ENCODE results near the gene OTOR.

OTOR gene, protein sequence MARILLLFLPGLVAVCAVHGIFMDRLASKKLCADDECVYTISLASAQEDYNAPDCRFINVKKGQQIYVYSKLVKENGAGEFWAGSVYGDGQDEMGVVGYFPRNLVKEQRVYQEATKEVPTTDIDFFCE

DNA sequence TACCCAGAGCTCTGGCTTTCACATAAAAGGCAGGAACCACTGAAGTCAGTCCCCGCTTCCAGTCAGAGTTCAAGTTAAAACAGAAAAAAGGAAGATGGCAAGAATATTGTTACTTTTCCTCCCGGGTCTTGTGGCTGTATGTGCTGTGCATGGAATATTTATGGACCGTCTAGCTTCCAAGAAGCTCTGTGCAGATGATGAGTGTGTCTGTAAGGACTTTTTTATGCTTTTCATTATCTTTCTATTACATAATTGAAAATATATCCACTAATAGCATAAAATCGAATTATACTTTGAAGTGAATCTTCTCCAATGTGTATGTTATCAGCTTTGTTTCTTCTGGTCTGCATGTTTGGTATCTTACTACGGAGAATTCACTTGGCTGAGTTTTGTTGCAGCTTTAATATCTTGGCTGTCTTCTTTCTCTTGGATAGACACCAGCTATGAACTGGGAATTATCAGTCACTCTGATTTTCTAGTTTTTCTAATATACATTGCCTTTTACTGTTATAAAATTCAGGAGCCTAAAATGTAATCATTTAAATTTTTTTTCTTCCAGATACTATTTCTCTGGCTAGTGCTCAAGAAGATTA, at the start of gene OTOR:
Gene OTOR (plus strand): TSS at position 51 of the 593 bp plus-strand sequence. CDS start 44 bp downstream, at position 95.
- TF ChIP-seq POLR2A (IDR thresholded peaks at IDR 0.05; ENCODE audit: extremely low read depth, insufficient read length) (no peak), MYC (IDR thresholded peaks at IDR 0.05; ENCODE audit: low read depth, low read length) (no peak)
- no peak for DNase-seq (ENCODE audit: low read depth)
- H3K4me3 ChIP-seq (ENCODE audit: low read depth, low read length): no peak within 1 kb of the TSS

DNA sequence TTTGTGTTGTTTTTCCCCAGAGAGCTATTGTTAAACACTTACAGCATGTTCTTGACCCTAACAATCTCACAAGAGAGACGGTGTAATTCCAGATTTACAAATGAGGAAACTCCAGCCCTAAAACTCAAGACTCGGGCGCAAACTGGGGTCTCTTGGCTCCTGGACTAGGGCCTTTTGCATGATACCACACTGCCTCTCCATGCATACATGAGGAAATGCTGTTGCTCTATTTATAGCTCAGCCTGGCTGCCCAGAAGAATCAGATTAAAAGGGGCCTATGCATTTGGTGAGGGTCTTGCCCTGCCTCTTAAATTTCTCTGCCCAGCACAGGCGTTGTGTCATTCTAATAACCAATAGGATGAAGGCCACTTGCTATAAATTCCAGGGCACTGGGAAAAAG, 48.9 kb upstream of the OTOR start:
- DNase-seq (ENCODE audit: low read depth): peak; percentile 14
- TF ChIP-seq POLR2A (IDR thresholded peaks at IDR 0.05; ENCODE audit: extremely low read depth, insufficient read length) (no peak), MYC (IDR thresholded peaks at IDR 0.05; ENCODE audit: low read depth, low read length) (no peak)
- TF ChIP-seq, protein P1, sequence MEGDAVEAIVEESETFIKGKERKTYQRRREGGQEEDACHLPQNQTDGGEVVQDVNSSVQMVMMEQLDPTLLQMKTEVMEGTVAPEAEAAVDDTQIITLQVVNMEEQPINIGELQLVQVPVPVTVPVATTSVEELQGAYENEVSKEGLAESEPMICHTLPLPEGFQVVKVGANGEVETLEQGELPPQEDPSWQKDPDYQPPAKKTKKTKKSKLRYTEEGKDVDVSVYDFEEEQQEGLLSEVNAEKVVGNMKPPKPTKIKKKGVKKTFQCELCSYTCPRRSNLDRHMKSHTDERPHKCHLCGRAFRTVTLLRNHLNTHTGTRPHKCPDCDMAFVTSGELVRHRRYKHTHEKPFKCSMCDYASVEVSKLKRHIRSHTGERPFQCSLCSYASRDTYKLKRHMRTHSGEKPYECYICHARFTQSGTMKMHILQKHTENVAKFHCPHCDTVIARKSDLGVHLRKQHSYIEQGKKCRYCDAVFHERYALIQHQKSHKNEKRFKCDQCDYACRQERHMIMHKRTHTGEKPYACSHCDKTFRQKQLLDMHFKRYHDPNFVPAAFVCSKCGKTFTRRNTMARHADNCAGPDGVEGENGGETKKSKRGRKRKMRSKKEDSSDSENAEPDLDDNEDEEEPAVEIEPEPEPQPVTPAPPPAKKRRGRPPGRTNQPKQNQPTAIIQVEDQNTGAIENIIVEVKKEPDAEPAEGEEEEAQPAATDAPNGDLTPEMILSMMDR (IDR thresholded peaks at IDR 0.05; ENCODE audit: low read depth, low read length): no peak
- TF ChIP-seq, protein P2, sequence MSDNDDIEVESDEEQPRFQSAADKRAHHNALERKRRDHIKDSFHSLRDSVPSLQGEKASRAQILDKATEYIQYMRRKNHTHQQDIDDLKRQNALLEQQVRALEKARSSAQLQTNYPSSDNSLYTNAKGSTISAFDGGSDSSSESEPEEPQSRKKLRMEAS (IDR thresholded peaks at IDR 0.05; ENCODE audit: low read depth, low read length): no peak
- H3K4me3 ChIP-seq (ENCODE audit: low read depth, low read length): no peak overlapping the region

DNA sequence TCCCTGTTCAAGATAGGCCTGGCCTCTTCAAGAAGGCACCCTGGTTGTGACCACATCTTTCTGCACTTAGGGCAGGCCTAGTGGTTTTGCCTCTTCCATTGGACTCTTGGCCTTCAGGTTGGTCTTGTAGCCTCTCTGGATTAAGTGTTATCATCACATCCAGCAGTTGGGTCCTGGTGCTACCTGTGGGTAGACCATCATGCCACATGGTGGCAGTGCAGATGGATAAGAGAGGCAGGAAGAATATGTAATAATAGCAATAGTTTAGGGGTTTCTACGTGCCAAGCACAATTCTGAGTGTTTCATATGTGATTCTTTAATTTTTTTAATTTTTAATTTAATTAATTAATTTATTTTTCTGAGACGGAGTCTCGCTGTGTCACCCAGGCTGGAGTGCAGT, 46.9 kb upstream of the OTOR start:
- peak; percentile 57 for DNase-seq (ENCODE audit: low read depth)
- TF ChIP-seq MYC (IDR thresholded peaks at IDR 0.05; ENCODE audit: low read depth, low read length): no peak
- TF ChIP-seq, protein P1 (IDR thresholded peaks at IDR 0.05; ENCODE audit: low read depth, low read length): peak; percentile 69
- TF ChIP-seq, protein P2 (IDR thresholded peaks at IDR 0.05; ENCODE audit: low read depth, low read length): 0 out of 2 replicates have a peak, but pooled peaks have one; percentile 15
- no peak overlapping the region for H3K4me3 ChIP-seq (ENCODE audit: low read depth, low read length)

DNA sequence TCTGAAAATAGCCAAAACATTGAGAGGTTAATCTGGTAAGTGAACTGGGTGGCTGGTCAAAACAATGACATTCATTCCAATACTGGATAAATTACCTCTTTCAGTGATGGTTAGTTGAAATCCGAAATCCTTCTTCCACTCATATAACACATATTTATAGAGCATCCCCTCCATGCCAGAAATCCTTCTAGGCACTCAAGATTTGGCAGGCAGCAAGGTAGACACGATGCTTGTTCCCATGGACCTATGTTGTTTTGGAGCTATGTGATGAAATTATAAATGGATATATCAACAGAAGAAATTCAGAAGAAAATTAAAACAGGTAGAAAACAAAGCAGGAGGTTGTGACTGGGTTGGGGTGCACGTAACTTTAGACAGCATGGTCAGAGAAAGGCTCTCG, 44.6 kb upstream of the OTOR start:
- no peak for DNase-seq (ENCODE audit: low read depth)
- H3K4me3 ChIP-seq (ENCODE audit: low read depth, low read length): no peak overlapping the region
- TF ChIP-seq MYC (IDR thresholded peaks at IDR 0.05; ENCODE audit: low read depth, low read length) (no peak), POLR2A (IDR thresholded peaks at IDR 0.05; ENCODE audit: extremely low read depth, insufficient read length) (no peak)
- TF ChIP-seq, protein P2 (IDR thresholded peaks at IDR 0.05; ENCODE audit: low read depth, low read length): no peak
- TF ChIP-seq, protein P1 (IDR thresholded peaks at IDR 0.05; ENCODE audit: low read depth, low read length): no peak

DNA sequence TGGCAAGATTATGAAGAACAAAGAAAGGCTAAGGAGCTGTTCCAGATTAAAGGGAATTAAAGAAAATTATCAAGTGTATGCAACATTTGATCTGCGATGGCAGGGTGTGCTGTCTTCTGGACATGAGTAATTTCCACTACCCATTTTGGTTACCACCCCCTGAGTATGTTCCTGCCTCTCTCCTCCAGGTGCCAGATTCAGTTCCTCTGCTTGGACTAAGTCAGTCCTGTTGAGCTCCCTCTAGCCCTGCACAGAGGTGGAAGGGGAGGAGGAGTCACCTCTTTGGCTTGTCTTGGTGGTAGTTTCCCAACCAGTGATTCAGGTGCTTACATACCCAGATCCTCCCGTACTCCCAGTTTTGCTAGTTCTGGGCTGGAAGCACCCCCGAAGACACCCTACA, 40.5 kb upstream of the OTOR start:
- TF ChIP-seq MYC (IDR thresholded peaks at IDR 0.05; ENCODE audit: low read depth, low read length) (no peak), POLR2A (IDR thresholded peaks at IDR 0.05; ENCODE audit: extremely low read depth, insufficient read length) (no peak)
- TF ChIP-seq, protein P2 (IDR thresholded peaks at IDR 0.05; ENCODE audit: low read depth, low read length): no peak
- TF ChIP-seq, protein P1 (IDR thresholded peaks at IDR 0.05; ENCODE audit: low read depth, low read length): no peak
- H3K4me3 ChIP-seq (ENCODE audit: low read depth, low read length): no peak overlapping the region
- no peak for DNase-seq (ENCODE audit: low read depth)

DNA sequence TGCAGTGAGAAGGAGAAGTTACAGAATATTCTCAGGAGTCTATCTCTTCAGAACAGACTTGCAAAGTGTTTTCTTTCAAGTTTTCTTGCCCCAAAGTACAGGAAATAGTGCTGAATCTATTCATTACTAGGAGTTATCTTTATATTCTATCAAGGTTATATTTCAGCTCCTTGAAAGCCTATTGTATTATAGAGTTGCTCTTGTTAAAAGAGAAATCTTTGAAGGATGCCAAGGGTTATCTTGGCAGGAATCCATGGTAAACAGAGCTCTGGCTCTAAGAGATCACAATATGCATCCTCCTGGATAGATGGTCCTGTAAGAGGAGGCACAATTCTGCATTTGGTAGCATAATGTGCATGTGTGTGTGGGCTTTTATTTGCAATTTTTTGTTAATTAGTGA, 39.6 kb upstream of the OTOR start:
- TF ChIP-seq, protein P1 (IDR thresholded peaks at IDR 0.05; ENCODE audit: low read depth, low read length): no peak
- no peak overlapping the region for H3K4me3 ChIP-seq (ENCODE audit: low read depth, low read length)
- no peak for DNase-seq (ENCODE audit: low read depth)

Data from NB4 (cell line).